ENCODE data around the gene HOXA3. TPM values are rescaled to one million over a fixed set of nuclear protein-coding genes. Genes with fewer than 3 reads are reported as not detected.

The HOXA3 gene
- total and polyA plus RNA-seq, 10 of the 15 experiments (the other 5 are each of a cell fraction or from before 2014, with no cell fraction given): 0.05 TPM; not detected in 9

DNA sequence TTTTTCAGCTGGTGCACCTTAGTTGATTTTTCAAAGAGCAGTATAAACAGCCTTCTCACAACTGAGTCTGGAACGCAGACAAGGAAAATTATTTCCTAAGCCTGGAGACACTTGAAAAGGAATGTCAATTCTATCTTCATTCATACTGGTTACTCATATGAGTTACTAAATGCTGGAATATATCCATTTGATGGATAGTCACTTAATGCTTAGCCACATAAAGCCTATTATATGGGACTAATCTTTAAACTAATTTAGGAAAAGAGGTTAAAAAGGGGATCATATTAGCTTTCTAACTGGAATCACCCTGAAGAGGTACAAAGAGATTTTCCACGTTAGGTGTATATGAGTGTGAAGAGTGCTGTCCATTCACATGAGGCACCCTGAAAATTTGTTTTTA is 20.2 kb downstream of the HOXA3 start:
- SMC1A ChIA-PET (ENCODE audit: uncharacterized antibody, unreplicated experiment): interaction anchor here (1.1 to 2.1 kb wide), 3 partner anchors 10 to 51 kb away, joined by 3 to 5 read pairs (median 3); no protein-coding TSS in a partner anchor
- Histone ChIP-seq H4K20me1 (ENCODE audit: control insufficient read depth, insufficient read depth) (no peaks in the 10 kb centered on the region), H3K27ac (ENCODE audit: control insufficient read depth, insufficient read depth) (no peak overlapping the region), H3K9ac (ENCODE audit: control insufficient read depth, insufficient read depth, low read length) (no peak overlapping the region), H2AFZ (ENCODE audit: control insufficient read depth, low read depth, low read length) (no peak overlapping the region), H3K27me3 (replicated peaks in 1 of 2; ENCODE audit: control insufficient read depth in 2 of 2, insufficient read depth in 2 of 2, low read length in 1 of 2) (peaks cover 2 to 5% of the 10 kb centered on the region in 2 experiments; a peak in 3 of 4 replicates), H3K79me2 (ENCODE audit: control insufficient read depth, insufficient read depth, low read length) (no peaks in the 10 kb centered on the region), H3K36me3 (ENCODE audit: control insufficient read depth in 2 of 2, insufficient read depth in 2 of 2, low read length in 1 of 2) (no peaks in the 10 kb centered on the region), H3K4me3 (no peak overlapping the region), H3K9me3 (replicated peaks; ENCODE audit: control insufficient read depth, insufficient read depth, low read length) (no peaks in the 10 kb centered on the region; the same call in 2 of the 3 replicates), H3K4me1 (ENCODE audit: control insufficient read depth, insufficient read depth, low read length) (no peaks in the 10 kb centered on the region; the same call in 1 of the 2 replicates), H3K4me2 (ENCODE audit: control insufficient read depth, insufficient read depth) (no peak overlapping the region)
- DNase-seq (ENCODE audit: low read depth, low spot score): no peak
- BruUV-seq (replicated peaks): no TSS peak
- intact Hi-C loops (cut with micrococcal nuclease; ENCODE audit: unreplicated experiment): no loop called here
- 65% methylated on average over 2 of the region's 2 CpGs for WGBS (ENCODE audit: insufficient coverage, insufficient replicate concordance, low lambda C conversion rate, missing lambda C conversion rate)
- no peak for FAIRE-seq
- TF ChIP-seq ESRRA (IDR thresholded peaks at IDR 0.05; ENCODE audit: low read length) (no peak), MEF2B (IDR thresholded peaks at IDR 0.05; ENCODE audit: partially characterized antibody, poor library complexity, severe bottlenecking) (no peak), KLF5 (IDR thresholded peaks at IDR 0.05; ENCODE audit: partially characterized antibody) (no peak)
- TF ChIP-seq, protein P1, sequence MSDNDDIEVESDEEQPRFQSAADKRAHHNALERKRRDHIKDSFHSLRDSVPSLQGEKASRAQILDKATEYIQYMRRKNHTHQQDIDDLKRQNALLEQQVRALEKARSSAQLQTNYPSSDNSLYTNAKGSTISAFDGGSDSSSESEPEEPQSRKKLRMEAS (IDR thresholded peaks at IDR 0.05; ENCODE audit: low read depth, low read length): no peak
- CTCF ChIA-PET: no interaction called here
- POLR2A ChIA-PET: no interaction called here
- in situ Hi-C loops (cut with MboI): no loop called here
- RAD21 ChIA-PET (ENCODE audit: unreplicated experiment): no interaction called here
- no peak for ATAC-seq

DNA sequence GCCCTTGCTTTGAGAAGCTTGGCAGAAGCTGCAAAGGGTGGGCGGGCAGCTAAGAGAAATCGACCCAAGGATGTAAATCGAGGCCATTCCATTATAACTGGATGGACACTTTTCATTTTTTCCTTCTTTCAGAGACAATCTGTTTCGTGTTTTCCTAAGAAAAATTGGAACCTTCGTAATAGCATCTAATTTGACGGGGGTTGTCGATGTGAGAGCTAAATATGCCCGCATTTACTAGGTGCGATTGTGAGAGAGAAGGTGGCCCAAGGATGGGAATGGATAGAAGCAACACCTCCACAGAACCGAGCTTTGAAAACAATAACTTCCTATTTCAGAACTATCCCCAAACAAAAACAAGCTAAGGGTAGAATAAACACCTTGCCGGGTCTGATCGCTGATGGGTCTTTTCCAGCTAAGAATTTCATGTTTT is 21.0 kb downstream of the HOXA3 start:
- Histone ChIP-seq H3K9me3 (replicated peaks; ENCODE audit: control insufficient read depth, insufficient read depth, low read length) (no peaks in the 10 kb centered on the region; the same call in 2 of the 3 replicates), H3K9ac (ENCODE audit: control insufficient read depth, insufficient read depth, low read length) (no peak overlapping the region), H3K36me3 (ENCODE audit: control insufficient read depth in 2 of 2, insufficient read depth in 2 of 2, low read length in 1 of 2) (no peaks in the 10 kb centered on the region), H3K4me2 (ENCODE audit: control insufficient read depth, insufficient read depth) (0 out of 2 replicates have a peak overlapping the region, but pooled peaks have one; percentile 22), H3K27ac (ENCODE audit: control insufficient read depth, insufficient read depth) (no peak overlapping the region), H3K4me3 (no peak overlapping the region), H3K79me2 (ENCODE audit: control insufficient read depth, insufficient read depth, low read length) (no peaks in the 10 kb centered on the region), H4K20me1 (ENCODE audit: control insufficient read depth, insufficient read depth) (no peaks in the 10 kb centered on the region), H2AFZ (ENCODE audit: control insufficient read depth, low read depth, low read length) (peak overlapping the region; percentile 75), H3K27me3 (replicated peaks in 1 of 2; ENCODE audit: control insufficient read depth in 2 of 2, insufficient read depth in 2 of 2, low read length in 1 of 2) (peaks cover 2 to 4% of the 10 kb centered on the region in 2 experiments; a peak in 2 of 4 replicates), H3K4me1 (ENCODE audit: control insufficient read depth, insufficient read depth, low read length) (no peaks in the 10 kb centered on the region; the same call in 1 of the 2 replicates)
- POLR2A ChIA-PET: no interaction called here
- no TSS peak for BruUV-seq (replicated peaks)
- SMC1A ChIA-PET (ENCODE audit: uncharacterized antibody, unreplicated experiment): interaction anchor here (1.1 to 1.2 kb wide), 2 partner anchors 10 to 48 kb away, joined by 3 read pairs; no protein-coding TSS in a partner anchor
- WGBS (ENCODE audit: insufficient coverage, insufficient replicate concordance, low lambda C conversion rate, missing lambda C conversion rate): 70% methylated on average over 12 of the region's 12 CpGs
- CTCF ChIA-PET: interaction anchor here (1.1 kb wide), 1 partner anchor 450 kb away, joined by 3 read pairs; no protein-coding TSS in a partner anchor
- intact Hi-C loops (cut with micrococcal nuclease; ENCODE audit: unreplicated experiment): no loop called here
- RAD21 ChIA-PET (ENCODE audit: unreplicated experiment): interaction anchor here (0.7 kb wide), 1 partner anchor 19 kb away, joined by 3 read pairs; no protein-coding TSS in a partner anchor
- FAIRE-seq: no peak
- ATAC-seq: no peak
- in situ Hi-C loops (cut with MboI): no loop called here
- no peak for DNase-seq (ENCODE audit: low read depth, low spot score)
- no peak for TF ChIP-seq RBBP5 (conservative IDR thresholded peaks at IDR 0.05)
- TF ChIP-seq, protein P2, sequence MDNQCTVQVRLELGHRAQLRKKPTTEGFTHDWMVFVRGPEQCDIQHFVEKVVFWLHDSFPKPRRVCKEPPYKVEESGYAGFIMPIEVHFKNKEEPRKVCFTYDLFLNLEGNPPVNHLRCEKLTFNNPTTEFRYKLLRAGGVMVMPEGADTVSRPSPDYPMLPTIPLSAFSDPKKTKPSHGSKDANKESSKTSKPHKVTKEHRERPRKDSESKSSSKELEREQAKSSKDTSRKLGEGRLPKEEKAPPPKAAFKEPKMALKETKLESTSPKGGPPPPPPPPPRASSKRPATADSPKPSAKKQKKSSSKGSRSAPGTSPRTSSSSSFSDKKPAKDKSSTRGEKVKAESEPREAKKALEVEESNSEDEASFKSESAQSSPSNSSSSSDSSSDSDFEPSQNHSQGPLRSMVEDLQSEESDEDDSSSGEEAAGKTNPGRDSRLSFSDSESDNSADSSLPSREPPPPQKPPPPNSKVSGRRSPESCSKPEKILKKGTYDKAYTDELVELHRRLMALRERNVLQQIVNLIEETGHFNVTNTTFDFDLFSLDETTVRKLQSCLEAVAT (IDR thresholded peaks at IDR 0.05): no peak
- no peak for TF ChIP-seq MTA3 (IDR thresholded peaks at IDR 0.05; ENCODE audit: borderline replicate concordance, low read length)
- TF ChIP-seq ZNF207 (IDR thresholded peaks at IDR 0.05; ENCODE audit: borderline replicate concordance): no peak
- TF ChIP-seq ATF7 (IDR thresholded peaks at IDR 0.05; ENCODE audit: low read depth): no peak
- TF ChIP-seq SPI1 (IDR thresholded peaks at IDR 0.05; ENCODE audit: borderline replicate concordance, insufficient read depth, low read depth, low read length): no peak
- TF ChIP-seq, protein P3, sequence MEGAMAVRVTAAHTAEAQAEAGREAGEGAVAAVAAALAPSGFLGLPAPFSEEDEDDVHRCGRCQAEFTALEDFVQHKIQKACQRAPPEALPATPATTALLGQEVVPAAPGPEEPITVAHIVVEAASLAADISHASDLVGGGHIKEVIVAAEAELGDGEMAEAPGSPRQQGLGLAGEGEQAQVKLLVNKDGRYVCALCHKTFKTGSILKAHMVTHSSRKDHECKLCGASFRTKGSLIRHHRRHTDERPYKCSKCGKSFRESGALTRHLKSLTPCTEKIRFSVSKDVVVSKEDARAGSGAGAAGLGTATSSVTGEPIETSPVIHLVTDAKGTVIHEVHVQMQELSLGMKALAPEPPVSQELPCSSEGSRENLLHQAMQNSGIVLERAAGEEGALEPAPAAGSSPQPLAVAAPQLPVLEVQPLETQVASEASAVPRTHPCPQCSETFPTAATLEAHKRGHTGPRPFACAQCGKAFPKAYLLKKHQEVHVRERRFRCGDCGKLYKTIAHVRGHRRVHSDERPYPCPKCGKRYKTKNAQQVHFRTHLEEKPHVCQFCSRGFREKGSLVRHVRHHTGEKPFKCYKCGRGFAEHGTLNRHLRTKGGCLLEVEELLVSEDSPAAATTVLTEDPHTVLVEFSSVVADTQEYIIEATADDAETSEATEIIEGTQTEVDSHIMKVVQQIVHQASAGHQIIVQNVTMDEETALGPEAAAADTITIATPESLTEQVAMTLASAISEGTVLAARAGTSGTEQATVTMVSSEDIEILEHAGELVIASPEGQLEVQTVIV (IDR thresholded peaks at IDR 0.05; ENCODE audit: borderline replicate concordance, partially characterized antibody): no peak
- no peak for TF ChIP-seq GATAD2B (conservative IDR thresholded peaks at IDR 0.05; ENCODE audit: low read depth)
- TF ChIP-seq ETV6 (conservative IDR thresholded peaks at IDR 0.05 in 1 of 2, IDR thresholded peaks at IDR 0.05 in 1 of 2; ENCODE audit: borderline replicate concordance in 1 of 2, low read depth in 1 of 2): no peak

All from GM12878 (cell line).